ENCODE measurements around the gene EIPR1. TPM values are rescaled to one million over a fixed set of nuclear protein-coding genes. Genes with fewer than 3 reads are reported as not detected.

EIPR1 gene
- total RNA-seq, 1 experiment from 2014 or later = 27.8 TPM

- DNase-seq = no peak
- Mint-ChIP-seq H3K4me3 (no peak overlapping the region), H3K27ac (peak overlapping the region in 2 of 3 experiments; percentile 20 to 80; a peak in 2 of 7 replicates), H3K36me3 (ENCODE audit: insufficient read depth in 1 of 3, low read depth in 3 of 3) (peaks cover 19 to 37% (median 34%) of the 10 kb centered on the region in 3 experiments), H3K9me3 (peaks cover 23 to 35% of the 10 kb centered on the region in 2 experiments), H3K27me3 (ENCODE audit: low read depth) (no peaks in the 10 kb centered on the region), H3K4me1 (peaks cover 0 to 6% of the 10 kb centered on the region in 2 experiments; a peak in 1 of 4 replicates)
- H3T11ph ChIP-seq (ENCODE audit: low read length) = no peak overlapping the region
- no peak overlapping the region for H4K5ac ChIP-seq (ENCODE audit: insufficient read length, low read depth, low read length)
- no peaks in the 10 kb centered on the region; the same call in 1 of the 2 replicates for H3K4me1 ChIP-seq (ENCODE audit: insufficient read depth, low read length)
- no peak overlapping the region for H3K27ac ChIP-seq (ENCODE audit: insufficient read length, low read depth, low read length)
- H2BK5ac ChIP-seq (ENCODE audit: insufficient read length, low read length) = no peak overlapping the region
- no peaks in the 10 kb centered on the region for H3K23me2 ChIP-seq (ENCODE audit: insufficient read length, low read depth, low read length, poor library complexity, severe bottlenecking)
- no peak overlapping the region for H3K9ac ChIP-seq (ENCODE audit: extremely low read depth, insufficient read length, low read length)
- H3K27me3 ChIP-seq (ENCODE audit: insufficient read depth, low read length) = no peaks in the 10 kb centered on the region
- no peaks in the 10 kb centered on the region for H3K79me1 ChIP-seq (ENCODE audit: insufficient read depth, low read depth, low read length, poor library complexity, severe bottlenecking)
- H3K4me2 ChIP-seq (ENCODE audit: insufficient read depth, insufficient read length, low read length) = no peak overlapping the region
- H4K8ac ChIP-seq (replicated peaks; ENCODE audit: insufficient read length, low read depth, low read length) = no peak overlapping the region
- H3K79me2 ChIP-seq (ENCODE audit: insufficient read depth, low read length) = no peaks in the 10 kb centered on the region
- no peak overlapping the region for H4K91ac ChIP-seq (ENCODE audit: insufficient read length, low read depth, low read length)
- no peak overlapping the region for H3K14ac ChIP-seq (ENCODE audit: insufficient read depth, low read length)
- no peak overlapping the region for H2AFZ ChIP-seq (ENCODE audit: low read length)
- H4K20me1 ChIP-seq (ENCODE audit: control insufficient read depth, insufficient read depth, insufficient read length) = no peaks in the 10 kb centered on the region
- no peak overlapping the region for H2BK20ac ChIP-seq (ENCODE audit: low read depth, low read length, poor library complexity, severe bottlenecking)
- H2BK15ac ChIP-seq (ENCODE audit: low read depth, low read length) = no peak overlapping the region
- peaks cover 7% of the 10 kb centered on the region for H3K9me3 ChIP-seq (ENCODE audit: control insufficient read depth, low read depth, low read length)
- H2BK120ac ChIP-seq (ENCODE audit: low read depth, low read length, poor library complexity, severe bottlenecking) = no peak overlapping the region
- no peak overlapping the region for H3K4ac ChIP-seq (ENCODE audit: low read depth, low read length)
- H2BK12ac ChIP-seq (ENCODE audit: insufficient read length, low read depth, low read length) = no peak overlapping the region
- no peak overlapping the region for H2AK5ac ChIP-seq (ENCODE audit: insufficient read length, low read length)
- H3K23ac ChIP-seq (ENCODE audit: insufficient read length, low read depth, low read length) = no peak overlapping the region
- TF ChIP-seq CTCF (conservative IDR thresholded peaks at IDR 0.05) = no peak
- no CpG with 5 or more reads among the region's 18 CpGs for WGBS (ENCODE audit: extremely low coverage, insufficient read length, low lambda C conversion rate)
- H3K56ac ChIP-seq (ENCODE audit: insufficient read length, low read depth, low read length) = no peak overlapping the region
- no peak overlapping the region for H3K18ac ChIP-seq (ENCODE audit: insufficient read length, low read depth, low read length)
Observed at GRCh38 chr2:3223080-3223923, 154.3 kb downstream of the EIPR1 start.
